NK-92 treated with Interleukin-12 subunit alpha and Interleukin-12 subunit beta, amount 100 ng/mL, for 24 hours (cell line): ENCODE measurements around the gene PCDHGB5.
"Not testable (repeated sequence)": the region's sequence is repeated elsewhere in the genome, so short reads cannot be mapped to it uniquely, and the experiment has no call there.

Experiments used
- DNase-seq: peaks from one replicate; lab custom pipeline; 2025; lab: John Stamatoyannopoulos, UW

Gene PCDHGB5

DNA sequence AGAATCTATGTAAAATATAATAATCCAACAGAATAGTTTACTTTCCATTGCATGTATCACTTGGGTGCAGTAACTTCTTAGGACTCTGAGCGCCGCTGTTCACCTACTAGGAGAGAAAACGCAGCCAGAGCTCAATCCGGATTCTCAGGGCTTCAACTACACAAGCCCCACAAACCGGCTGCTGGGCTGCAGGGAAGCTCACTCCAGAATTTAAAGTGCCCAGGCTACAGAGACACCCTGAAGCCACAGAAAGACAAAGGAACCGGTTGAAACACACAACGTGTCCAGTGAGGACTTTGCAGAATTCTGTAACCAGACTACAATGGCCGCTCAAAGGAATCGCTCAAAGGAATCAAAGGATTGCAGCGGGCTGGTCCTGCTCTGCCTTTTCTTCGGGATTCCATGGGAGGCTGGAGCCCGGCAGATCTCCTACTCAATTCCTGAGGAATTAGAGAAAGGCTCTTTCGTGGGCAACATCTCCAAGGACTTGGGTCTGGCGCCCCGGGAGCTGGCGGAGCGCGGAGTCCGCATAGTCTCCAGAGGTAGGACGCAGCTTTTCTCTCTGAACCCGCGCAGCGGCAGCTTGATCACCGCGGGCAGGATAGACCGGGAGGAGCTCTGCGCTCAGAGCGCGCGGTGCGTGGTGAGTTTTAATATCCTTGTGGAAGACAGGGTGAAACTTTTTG lies 15.2 kb downstream of the PCDHGB5 start, which contains the start of gene PCDHGA10:
Gene PCDHGA10 (plus strand): TSS at position 134 of the 686 bp plus-strand sequence. CDS start 189 bp downstream, at position 323.
- no peak for DNase-seq

DNA sequence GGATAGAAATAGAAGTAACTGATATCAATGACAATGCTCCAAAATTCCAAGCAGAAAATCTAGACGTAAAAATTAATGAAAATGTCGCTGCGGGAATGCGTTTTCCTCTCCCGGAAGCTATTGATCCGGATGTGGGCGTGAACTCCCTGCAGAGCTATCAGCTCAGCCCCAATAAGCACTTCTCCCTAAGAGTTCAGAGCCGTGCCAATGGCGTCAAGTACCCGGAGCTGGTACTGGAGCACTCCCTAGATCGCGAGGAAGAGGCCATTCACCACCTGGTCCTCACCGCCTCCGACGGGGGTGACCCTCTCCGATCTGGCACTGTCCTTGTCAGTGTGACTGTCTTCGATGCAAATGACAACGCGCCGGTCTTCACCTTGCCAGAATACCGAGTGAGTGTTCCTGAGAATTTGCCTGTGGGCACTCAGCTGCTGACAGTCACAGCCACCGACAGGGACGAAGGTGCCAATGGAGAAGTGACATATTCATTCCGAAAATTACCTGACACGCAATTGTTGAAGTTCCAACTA lies 15.9 kb downstream of the PCDHGB5 start:
- DNase-seq: no peak

DNA sequence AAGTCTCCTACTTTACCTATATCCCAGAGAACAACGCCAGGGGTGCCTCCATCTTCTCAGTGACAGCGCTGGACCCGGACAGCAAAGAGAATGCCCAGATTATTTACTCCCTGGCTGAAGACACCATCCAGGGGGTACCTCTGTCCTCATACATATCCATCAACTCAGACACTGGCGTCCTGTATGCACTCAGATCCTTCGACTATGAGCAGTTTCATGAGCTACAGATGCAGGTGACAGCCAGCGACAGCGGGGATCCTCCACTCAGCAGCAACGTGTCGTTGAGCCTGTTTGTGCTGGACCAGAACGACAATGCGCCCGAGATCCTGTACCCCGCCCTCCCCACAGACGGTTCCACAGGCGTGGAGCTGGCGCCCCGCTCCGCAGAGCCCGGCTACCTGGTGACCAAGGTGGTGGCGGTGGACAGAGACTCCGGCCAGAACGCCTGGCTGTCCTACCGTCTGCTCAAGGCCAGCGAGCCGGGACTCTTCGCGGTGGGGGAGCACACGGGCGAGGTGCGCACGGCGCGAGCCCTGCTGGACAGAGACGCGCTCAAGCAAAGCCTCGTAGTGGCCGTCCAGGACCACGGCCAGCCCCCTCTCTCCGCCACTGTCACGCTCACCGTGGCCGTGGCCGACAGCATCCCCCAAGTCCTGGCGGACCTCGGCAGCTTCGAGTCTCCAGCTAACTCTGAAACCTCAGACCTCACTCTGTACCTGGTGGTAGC lies 17.0 kb downstream of the PCDHGB5 start:
- DNase-seq: not testable (repeated sequence)

DNA sequence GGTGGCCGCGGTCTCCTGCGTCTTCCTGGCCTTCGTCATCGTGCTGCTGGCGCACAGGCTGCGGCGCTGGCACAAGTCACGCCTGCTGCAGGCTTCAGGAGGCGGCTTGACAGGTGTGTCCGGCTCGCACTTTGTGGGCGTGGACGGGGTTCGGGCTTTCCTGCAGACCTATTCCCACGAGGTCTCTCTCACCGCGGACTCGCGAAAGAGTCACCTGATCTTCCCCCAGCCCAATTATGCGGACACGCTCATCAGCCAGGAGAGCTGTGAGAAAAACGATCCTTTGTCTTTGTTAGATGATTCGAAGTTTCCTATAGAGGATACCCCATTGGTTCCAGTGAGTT lies 17.5 kb downstream of the PCDHGB5 start:
- DNase-seq: not testable (repeated sequence)

DNA sequence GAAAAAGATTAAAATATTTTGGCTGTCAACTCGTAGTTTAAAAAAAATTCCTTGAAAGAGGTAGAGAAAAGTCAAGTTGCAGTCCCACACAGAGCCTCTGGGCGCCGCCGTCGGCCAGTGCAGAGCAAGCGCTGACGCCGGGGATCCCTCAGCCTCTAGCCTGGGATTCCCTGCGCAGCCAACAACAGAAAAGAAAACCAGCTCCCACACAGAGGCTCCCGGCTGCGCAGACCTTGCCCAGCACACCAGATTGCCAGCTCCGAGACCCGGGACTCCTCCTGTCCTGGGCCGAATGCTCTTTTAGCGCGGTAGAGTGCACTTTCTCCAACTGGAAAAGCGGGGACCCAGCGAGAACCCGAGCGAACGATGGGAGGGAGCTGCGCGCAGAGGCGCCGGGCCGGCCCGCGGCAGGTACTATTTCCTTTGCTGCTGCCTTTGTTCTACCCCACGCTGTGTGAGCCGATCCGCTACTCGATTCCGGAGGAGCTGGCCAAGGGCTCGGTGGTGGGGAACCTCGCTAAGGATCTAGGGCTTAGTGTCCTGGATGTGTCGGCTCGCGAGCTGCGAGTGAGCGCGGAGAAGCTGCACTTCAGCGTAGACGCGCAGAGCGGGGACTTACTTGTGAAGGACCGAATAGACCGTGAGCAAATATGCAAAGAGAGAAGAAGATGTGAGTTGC lies 19.9 kb downstream of the PCDHGB5 start, which contains the start of gene PCDHGB7:
Gene PCDHGB7 (plus strand): TSS at position 184 of the 679 bp plus-strand sequence. CDS start 183 bp downstream, at position 367.
- not testable (repeated sequence) for DNase-seq

DNA sequence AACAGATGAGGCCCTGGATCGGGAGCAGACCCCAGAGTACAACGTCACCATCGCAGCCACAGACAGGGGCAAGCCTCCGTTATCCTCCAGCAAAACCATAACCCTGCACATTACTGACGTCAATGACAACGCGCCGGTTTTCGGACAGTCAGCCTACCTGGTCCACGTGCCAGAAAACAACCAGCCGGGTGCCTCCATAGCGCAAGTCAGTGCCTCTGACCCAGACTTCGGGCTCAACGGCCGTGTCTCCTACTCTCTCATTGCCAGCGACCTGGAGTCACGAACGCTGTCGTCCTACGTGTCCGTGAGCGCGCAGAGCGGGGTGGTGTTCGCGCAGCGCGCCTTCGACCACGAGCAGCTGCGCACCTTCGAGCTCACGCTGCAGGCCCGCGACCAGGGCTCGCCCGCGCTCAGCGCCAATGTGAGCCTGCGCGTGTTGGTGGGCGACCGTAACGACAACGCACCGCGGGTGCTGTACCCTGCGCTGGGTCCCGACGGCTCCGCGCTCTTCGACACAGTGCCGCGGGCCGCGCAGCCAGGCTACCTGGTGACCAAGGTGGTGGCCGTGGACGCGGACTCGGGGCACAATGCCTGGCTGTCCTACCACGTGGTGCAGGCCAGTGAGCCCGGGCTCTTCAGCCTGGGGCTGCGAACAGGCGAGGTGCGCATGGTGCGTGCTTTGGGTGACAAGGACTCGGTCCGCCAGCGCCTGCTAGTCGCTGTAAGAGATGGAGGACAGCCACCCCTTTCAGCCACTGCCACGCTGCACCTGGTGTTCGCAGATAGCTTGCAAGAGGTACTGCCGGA lies 21.5 kb downstream of the PCDHGB5 start:
- DNase-seq: no peak

DNA sequence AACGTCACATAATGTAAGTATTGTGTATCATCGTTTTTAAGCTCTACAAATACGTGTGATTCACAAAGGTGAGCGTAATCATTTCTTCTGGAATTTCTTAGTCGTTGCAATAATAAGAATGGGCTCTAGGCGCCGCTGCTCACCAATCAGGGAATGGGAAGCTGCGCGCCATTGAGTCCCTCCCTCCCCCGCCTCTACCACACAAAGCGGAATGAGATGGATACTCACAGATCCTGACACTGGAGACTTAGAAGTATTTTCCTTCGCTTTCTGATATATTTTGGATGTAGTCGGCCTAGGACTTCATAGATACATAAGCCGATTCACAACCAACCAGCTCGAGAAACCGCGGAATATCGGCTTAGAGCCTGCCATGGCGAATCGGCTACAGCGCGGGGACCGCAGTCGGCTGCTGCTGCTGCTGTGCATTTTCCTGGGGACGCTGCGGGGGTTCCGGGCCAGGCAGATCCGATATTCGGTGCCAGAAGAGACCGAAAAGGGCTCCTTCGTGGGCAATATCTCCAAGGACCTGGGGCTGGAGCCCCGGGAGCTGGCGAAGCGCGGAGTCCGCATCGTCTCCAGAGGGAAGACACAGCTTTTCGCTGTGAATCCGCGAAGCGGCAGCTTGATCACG lies 23.2 kb downstream of the PCDHGB5 start, which contains the start of gene PCDHGA11:
Gene PCDHGA11 (plus strand): TSS at position 197 of the 634 bp plus-strand sequence. CDS start 177 bp downstream, at position 374.
- no peak for DNase-seq

DNA sequence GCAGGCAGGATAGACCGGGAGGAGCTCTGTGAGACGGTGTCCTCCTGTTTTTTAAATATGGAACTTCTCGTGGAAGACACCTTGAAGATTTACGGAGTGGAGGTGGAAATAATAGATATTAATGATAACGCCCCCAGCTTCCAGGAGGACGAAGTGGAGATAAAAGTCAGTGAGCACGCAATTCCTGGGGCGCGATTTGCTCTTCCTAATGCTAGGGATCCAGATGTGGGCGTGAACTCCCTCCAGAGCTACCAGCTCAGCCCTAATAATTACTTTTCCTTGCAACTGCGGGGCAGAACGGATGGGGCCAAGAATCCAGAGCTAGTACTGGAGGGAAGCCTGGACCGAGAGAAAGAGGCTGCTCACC lies 23.7 kb downstream of the PCDHGB5 start:
- no peak for DNase-seq

DNA sequence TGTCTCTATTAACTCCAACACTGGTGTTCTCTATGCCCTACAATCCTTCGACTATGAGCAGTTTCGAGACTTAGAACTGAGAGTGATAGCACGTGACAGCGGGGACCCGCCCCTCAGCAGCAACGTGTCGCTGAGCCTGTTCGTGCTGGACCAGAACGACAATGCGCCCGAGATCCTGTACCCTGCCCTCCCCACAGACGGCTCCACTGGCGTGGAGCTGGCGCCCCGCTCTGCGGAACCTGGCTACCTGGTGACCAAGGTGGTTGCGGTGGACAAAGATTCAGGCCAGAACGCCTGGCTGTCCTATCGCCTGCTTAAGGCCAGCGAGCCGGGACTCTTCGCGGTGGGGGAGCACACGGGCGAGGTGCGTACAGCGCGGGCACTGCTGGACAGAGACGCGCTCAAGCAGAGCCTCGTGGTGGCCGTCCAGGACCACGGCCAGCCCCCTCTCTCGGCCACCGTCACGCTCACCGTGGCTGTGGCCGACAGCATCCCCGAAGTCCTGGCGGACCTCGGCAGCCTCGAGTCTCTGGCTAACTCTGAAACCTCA lies 25.1 kb downstream of the PCDHGB5 start:
- no peak for DNase-seq

DNA sequence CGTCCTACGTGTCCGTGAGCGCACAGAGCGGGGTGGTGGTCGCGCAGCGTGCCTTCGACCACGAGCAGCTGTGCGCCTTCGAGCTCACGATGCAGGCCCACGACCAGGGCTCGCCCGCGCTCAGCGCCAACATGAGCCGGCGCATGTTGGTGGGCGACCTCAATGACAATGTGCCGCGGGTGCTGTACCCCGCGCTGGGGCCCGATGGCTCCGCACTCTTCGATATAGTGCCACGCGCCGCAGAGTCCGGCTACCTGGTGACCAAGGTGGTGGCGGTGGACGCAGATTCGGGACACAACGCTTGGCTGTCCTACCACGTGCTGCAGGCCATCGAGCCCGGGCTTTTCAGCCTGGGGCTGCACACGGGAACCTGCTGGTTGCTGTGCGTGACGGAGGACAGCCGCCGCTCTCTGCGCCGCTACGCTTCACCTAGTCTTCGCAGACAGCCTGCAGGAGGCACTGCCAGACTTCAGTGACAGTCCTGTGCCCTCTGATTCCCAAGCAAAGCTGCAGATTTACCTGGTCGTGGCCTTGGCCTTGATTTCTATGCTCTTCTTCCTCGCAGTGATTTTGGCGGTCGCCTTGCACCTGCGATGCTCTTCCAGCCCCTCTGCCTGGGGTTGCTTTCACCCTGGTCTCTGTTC lies 30.2 kb downstream of the PCDHGB5 start:
- DNase-seq: no peak

DNA sequence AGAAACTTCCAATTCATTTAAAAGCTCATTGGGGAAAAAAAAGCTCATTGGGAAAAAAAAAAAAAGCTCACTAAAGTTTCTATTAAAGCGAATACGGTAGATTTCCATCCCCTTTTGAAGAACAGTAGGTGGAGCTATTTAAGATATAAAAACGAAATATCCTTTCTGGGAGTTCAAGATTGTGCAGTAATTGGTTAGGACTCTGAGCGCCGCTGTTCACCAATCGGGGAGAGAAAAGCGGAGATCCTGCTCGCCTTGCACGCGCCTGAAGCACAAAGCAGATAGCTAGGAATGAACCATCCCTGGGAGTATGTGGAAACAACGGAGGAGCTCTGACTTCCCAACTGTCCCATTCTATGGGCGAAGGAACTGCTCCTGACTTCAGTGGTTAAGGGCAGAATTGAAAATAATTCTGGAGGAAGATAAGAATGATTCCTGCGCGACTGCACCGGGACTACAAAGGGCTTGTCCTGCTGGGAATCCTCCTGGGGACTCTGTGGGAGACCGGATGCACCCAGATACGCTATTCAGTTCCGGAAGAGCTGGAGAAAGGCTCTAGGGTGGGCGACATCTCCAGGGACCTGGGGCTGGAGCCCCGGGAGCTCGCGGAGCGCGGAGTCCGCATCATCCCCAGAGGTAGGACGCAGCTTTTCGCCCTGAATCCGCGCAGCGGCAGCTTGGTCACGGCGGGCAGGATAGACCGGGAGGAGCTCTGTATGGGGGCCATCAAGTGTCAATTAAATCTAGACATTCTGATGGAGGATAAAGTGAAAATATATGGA lies 32.8 kb downstream of the PCDHGB5 start, which contains the start of gene PCDHGA12:
Gene PCDHGA12 (plus strand): TSS at position 176 of the 782 bp plus-strand sequence. CDS start 253 bp downstream, at position 429.
- no peak for DNase-seq

DNA sequence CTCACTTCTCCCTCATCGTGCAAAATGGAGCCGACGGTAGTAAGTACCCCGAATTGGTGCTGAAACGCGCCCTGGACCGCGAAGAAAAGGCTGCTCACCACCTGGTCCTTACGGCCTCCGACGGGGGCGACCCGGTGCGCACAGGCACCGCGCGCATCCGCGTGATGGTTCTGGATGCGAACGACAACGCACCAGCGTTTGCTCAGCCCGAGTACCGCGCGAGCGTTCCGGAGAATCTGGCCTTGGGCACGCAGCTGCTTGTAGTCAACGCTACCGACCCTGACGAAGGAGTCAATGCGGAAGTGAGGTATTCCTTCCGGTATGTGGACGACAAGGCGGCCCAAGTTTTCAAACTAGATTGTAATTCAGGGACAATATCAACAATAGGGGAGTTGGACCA lies 33.5 kb downstream of the PCDHGB5 start:
- no peak for DNase-seq

DNA sequence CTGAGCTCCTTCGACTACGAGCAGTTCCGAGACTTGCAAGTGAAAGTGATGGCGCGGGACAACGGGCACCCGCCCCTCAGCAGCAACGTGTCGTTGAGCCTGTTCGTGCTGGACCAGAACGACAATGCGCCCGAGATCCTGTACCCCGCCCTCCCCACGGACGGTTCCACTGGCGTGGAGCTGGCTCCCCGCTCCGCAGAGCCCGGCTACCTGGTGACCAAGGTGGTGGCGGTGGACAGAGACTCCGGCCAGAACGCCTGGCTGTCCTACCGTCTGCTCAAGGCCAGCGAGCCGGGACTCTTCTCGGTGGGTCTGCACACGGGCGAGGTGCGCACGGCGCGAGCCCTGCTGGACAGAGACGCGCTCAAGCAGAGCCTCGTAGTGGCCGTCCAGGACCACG lies 34.6 kb downstream of the PCDHGB5 start:
- not testable (repeated sequence) for DNase-seq

DNA sequence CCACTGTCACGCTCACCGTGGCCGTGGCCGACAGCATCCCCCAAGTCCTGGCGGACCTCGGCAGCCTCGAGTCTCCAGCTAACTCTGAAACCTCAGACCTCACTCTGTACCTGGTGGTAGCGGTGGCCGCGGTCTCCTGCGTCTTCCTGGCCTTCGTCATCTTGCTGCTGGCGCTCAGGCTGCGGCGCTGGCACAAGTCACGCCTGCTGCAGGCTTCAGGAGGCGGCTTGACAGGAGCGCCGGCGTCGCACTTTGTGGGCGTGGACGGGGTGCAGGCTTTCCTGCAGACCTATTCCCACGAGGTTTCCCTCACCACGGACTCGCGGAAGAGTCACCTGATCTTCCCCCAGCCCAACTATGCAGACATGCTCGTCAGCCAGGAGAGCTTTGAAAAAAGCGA lies 35.0 kb downstream of the PCDHGB5 start:
- not testable (repeated sequence) for DNase-seq

DNA sequence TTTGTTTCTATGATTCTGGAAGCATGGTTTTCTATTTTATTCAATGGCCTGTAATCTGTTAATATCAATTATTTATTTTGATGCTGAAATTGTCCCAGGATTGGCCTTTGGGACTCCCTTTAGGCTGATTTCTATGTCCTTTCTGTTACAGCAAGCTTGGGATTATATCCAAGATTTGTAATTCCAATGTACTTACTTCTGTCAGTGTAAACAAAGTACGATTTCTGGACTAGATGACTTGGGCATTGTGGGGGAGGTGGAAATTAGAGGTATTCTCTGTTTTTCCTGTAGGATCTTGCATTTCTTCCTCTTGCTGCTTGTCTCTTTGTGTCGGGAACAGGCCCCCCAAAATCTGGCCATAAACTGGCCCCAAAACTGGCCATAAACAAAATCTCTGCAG lies 36.3 kb downstream of the PCDHGB5 start:
- DNase-seq: no peak

DNA sequence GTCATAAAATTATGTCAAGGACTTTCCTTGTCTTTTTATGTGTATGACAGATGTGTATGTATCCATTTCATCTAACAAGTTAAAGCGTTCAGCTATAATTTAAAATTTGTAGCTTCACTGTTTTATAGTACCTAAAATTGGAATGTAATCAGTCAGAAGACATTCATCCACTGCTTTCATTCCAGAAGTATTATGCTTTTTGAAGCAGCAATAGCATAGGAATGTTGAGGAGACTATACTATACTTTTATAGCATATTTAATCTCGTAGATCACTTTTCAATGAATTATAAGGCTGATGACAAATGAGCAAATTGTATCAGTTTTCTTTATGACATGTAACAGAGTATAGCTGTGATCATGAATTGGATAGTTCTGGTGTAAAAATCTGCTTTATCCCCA lies 39.5 kb downstream of the PCDHGB5 start:
- no peak for DNase-seq

DNA sequence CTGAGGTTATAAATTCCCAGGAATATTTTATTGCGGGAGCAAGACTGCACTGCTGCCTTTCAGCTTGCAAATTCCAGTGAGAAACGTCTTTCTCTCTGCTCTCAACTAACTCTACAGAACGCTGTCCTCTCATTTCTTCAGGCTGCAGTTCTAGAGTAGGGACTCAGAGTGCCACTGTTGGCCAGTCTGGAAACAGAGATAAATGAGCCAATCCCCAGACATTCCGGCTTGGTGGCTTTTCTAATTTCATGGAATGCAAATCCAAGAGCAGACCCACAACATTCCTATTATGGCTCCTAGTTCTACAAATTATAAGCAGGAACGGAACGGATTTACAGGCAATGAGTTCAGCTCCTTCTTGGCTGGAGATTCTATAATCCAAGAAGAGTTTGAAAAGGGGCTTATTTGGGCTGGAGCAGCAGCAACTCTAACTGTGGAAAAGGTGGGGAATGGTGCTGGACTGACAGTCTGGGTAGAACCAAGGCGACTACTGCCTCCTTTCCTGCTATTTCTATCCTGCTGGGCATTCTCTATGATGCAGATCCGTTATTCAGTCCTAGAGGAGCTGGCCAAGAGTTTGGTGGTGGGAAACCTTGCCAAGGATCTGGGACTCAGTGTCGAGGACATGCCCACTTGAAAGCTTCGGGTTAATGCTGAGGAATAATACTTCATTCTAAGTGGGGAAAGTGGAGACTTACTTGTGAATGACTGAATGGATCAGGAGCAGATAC lies 41.8 kb downstream of the PCDHGB5 start:
- no peak for DNase-seq

DNA sequence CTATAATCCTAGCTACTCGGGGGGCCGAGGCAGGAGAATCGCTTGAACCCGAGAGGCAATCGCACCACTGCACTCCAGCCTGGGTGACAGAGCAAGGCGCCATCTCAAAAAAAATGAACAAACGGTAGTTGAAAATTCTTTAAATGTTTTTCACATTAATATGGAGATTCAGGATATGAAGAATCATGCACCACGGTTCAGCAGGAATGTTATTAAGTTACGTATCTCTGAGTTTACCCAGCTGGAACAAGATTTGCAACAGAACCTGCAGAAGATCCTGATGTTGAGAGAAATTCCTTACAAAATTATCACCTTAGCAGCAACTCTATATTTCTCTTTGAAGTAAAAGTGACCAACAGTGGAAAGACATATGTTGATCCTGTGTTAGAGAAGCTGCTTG lies 42.6 kb downstream of the PCDHGB5 start:
- DNase-seq: no peak
